Islet of Langerhans (tissue), 1 donor: ENCODE data around the gene PCED1B.
"Not testable (repeated sequence)": the region's sequence is repeated elsewhere in the genome, so short reads cannot be mapped to it uniquely, and the experiment has no call there.

ENCODE experiments used
- FAIRE-seq: peaks from one replicate; lab custom pipeline; 2011; peaks lifted over from hg19 to GRCh38; lab: Jason Lieb, UNC

The PCED1B gene

DNA sequence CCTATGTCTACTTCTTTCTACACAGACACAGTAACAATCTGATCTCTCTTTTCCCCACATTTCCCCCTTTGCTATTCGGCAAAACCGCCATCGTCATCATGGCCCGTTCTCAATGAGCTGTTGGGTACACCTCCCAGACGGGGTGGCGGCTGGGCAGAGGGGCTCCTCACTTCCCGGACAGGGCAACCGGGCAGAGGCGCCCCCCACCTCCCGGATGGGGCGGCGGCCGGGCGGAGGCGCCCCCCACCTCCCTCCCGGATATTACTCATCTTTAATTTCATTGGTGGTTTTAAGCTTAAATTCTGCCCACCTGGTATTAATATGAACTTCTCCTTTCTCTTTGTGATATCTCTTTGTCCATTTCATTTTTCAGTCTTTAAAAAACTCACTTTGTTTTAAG is 90.9 kb downstream of the PCED1B start:
- FAIRE-seq, result not testable (repeated sequence)

DNA sequence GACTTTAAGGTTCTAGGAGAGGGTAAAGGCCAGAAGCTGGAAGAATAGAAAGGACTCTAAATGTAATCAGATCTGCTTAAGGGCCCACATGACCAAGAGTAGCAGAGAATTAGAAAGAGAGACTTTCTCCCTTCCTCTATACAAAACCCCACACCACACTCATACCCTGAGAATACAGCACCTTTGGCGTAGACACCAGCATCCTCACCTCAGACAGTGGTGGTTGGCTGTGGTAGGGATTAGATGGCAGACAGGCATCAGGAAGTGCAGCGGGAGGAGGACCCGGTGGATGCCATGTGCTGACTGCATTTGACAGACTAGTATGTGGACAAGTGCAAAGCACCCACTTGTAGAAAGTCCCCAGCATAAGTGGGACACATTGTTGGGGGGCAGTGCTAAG is 98.6 kb downstream of the PCED1B start:
- FAIRE-seq, result no peak

DNA sequence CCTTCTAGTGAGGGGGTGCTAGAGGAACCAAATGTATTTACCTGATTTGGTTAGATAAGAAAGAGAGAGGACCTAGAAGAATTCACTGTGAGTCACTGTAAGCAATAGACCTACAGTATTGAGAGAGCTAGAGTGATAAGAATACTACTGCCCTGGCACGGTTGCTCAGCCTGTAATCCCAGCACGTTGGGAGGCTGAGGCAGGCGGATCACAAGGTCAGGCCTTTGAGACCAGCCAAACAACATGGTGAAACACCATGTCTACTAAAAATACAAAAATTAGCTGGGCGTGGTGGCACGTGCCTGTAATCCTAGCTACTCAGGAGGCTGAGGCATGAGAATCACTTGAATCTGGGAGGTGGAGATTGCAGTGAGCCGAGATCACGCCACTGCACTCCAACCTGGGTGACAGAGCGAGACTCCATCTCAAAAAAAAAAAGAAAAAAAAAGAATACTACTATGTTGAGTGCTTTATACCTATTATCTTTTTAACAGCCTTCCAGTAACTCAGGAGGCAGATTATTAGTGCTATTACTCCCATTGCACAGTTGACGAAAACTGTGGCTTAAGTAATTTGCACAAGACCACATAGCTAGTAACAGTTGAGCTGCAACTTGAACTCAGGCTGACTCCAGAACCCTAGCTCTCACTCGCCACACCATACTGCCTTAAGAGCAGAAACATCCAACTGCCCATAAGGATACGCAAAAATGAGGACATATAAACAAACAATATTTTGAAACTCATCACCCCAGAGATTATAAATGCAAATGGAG is 102.9 kb downstream of the PCED1B start:
- not testable (repeated sequence) for FAIRE-seq

DNA sequence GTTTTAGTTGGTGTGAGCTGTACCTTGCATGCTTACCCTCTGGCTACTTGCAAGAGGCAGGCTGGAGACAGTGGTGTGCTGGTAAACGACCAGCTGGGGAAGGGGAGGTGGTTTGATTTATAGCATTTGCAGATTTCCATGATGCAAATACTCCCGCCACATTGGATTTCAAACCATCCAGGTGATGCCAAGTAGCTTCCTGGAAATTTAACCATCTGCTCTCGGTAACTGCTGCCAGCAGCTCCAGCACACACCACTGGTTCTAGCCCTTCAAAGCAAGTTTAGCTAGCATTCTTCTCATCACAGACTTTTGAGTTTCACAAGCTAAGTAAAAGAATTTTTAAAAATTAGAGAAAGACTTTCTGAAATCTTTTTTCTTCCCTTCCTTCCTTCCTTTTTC is 104.8 kb downstream of the PCED1B start:
- FAIRE-seq, result no peak

DNA sequence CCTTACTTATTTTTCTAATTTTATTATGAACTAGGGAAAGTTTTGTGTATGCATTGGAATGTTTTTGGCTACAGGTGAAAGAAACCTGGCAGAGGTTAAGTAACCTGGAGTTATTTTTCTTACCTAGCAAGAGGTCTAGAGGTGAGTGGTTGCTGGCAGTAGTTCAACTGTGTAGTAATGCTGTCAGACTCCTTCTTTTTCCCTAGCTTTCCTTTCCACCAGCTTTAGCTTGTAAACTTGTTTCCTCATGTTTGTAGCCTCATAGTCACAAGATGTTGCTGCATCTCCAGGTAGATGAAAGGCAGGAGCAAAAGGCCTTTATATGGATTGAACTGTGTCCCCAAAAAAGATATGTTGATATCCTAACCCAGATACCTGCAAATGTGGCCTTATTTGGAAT is 105.4 kb downstream of the PCED1B start:
- no peak for FAIRE-seq

DNA sequence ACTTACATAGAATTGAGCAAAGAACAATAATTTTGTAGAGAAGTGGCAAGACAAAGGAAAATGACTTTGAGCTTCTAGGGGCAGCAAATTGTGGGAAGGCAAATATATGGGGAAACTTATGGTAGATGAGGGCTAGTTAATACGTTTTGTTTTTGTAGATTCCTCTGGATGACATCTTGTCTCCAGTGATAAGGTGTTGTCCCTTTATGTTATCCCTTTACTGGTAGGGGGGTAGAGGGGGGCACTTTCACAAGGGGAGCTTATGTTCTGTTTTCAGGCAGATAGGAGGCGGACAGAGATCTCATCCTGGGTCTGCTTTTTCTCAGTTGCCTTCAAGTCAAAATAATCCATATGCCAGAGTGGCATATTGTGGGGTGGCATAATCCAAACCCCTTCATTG is 106.8 kb downstream of the PCED1B start:
- FAIRE-seq, result no peak

DNA sequence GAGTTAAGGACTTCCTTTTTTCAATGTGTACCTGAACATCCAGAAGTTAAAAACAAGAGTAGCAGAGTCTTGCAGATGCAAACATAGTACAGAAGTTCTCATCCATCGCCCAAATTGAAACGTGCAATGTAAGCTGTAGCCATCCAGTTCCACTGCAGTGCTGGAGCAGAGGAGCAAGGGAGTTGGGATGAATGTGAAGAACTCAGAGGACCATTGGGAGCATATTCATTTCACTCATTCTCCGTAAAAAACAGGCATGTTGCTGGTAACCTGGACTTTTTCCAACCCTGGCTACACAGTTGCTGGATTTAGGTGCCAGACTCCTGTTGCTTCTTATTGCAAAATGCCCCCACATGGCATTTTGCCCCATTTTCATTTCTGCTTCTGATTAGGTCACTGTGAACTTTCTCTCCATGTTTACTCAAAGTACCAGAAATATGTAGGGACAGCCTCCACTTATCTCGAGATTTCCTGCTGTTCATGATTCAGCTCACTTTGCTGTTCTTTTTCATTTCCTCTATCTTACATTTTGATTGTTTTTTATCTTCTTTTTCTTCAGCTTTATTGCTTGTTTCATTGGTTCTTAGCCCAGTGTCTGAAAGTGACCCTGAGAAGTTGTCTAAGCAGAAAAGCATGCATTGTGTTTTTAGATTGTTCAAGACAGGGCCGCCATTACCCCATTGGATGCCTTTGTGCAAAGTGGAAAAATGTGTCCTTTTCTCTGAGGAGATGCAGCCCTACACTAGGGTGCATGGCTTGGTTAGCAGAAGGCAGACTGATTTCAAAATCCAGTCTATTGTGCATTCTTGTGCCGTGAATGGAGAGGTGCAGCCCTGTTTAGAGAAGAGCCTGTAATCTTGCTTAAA is 109.4 kb downstream of the PCED1B start:
- no peak for FAIRE-seq

DNA sequence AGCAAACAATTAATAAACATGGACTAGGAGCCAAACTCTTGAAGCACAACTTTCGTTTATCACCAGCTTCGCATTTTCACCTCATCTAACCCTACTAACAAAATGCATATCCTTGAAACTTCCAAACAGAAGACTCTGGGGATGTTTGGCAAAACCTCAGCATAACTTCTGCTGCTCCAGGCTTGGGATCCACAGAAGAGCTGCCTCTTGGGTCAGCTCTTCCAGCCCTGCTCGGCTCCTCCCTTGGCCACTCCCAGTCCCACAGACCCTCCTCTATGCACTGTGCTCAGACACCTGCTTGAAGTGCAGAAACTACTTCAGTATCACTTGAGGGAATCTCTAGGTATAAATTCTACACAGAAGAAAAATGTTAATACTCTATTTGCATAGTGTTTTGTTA is 110.3 kb downstream of the PCED1B start:
- no peak for FAIRE-seq

DNA sequence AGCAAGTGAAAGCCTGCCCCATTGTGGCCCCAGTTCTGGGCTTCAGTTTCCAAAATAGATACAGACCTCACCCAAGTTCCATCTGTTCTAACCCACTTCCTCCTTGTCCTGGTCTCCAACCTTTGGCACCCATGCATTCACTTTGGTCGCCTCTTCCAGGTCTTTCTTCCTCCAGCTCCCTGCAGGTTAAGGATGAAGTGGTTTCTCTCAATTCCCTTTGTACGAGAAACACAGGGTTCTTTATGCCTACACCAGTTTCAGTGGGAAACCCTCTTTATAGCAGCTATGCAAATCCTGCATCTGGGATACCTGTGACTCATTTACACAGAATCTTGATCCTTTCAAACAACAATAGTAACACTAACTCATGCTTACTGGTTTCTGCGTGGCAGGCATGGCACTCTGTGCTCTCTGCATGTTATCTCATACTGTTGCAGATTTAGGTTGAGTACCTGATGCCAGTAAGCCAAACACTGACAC is 110.9 kb downstream of the PCED1B start:
- no peak for FAIRE-seq

DNA sequence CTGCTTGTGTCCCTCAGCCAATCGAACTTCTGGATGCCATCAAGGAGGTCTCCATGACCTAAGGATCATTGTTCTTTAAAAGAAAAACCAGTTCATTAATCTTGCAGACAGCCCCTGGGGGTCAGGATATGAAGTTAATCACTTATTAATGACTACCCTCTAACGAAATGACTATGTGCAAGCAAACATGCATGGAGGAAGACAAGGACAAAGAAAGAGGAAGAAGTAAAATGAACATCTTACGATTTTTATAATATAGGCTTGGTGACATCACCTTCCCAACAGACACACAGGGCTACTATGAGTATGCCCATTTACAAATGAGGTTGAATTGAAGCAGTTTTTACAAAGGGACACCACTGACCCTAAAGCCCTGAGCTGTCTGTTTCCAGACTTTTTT is 111.5 kb downstream of the PCED1B start:
- FAIRE-seq, result no peak

DNA sequence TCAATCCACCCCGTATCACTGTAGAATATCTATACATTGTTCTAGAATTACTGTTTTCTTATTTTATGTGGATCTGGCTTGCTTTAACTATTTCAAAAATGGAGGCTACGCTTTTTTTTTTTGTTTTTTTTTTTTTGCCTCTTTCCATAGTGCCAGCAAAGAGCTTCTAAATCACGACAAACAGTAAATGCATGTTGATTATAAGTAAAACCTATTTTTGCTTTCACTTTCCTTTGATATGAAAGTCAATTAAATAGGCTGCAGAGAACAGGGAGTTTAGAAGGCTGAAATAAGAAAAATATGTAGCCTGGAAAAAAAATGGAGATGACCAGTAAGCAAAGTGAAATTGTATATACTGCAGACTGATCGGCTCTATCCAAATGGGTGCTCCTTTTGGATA is 112.6 kb downstream of the PCED1B start:
- no peak for FAIRE-seq

DNA sequence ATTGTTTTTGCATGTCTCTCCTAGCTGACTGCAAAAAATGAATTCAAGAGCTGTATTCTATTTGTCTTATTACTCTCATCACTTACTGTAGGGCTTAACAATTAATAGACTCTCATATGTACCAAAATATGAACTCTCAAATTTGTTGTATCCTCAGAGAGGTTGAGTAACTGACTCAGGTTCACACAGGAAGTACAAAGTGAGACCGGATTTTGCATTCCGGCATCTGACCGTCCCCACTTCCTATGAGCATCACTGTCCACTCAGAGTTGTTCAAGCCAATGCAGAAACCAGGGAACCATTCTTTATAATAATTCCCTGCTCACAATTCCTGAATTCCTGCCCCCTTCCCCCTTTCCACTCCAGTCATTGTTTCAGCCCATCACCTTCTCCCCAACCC is 113.6 kb downstream of the PCED1B start:
- FAIRE-seq, result no peak

DNA sequence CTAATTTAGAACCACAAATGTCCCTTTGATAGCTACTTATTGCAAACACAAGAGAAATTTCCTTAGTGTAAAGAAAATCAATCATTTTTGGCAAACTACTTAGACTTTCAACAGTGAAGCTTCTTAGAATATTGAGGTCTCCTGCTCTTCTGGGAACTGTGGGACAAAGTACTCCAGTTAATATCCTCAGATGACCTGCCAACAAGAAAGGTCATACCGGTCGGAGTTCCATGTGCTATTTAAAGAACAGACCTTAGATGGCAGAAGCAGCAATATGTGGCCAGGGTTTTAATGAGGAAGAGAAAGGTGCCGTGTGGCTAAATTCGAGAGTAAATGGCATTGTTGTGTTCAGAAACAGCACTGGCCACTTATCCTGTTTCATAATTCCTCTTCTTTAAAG is 115.1 kb downstream of the PCED1B start:
- FAIRE-seq, result no peak

DNA sequence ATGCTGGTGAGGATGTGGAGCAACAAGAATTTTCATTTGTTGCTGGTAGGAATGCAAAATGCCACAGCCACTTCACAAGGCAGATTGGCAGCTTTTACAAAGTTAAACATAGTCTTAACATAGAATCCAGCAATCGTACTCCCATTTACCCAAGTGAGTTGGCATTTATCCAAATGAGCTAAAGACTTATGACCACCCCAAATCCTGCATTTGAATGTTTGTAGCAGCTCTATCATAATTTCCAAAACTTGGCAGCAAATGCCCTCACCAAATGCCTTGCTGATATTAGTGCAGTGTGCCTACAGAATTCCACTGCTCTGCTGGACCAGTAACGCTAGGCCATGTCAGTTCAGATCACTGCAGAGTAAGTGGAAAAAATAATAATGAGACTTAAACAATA is 121.0 kb downstream of the PCED1B start:
- no peak for FAIRE-seq

DNA sequence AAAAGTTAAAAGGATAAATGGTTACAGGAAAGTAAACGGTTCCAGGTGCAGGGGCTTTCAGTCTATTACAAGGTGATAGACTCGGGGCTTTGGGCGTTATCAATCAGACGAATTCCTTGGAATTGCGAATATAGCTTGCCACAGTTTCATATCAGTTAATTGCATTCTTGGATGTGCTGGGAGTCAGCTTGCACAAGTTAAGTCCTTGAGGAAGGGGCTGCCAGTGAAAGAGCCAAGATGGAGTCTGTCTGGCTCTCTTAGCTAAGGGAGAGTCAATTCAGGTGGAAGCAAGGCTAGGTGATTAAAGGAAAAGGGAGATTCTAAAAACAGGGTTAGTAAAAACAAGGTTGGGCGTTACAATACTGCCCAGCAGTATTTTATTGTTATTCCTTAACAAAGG is 121.8 kb downstream of the PCED1B start:
- FAIRE-seq, result not testable (repeated sequence)

DNA sequence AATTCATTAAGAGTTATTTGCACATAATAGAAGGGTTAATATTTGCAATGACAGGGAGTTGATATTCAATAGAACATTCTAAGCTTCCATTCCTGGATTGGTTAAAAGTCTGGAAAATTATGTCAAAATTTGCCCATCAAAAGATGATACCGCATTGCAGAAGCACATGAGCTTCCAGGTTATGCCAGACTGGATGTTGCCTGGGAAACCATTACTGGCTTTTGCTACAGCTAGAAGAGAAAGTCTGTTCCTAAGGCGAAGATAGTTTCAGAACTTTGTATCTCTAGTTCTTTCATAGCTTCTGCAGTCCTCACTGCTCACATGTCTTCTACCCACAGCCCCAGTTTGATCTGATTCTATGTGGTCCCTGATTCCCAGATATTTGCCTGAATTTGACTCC is 122.8 kb downstream of the PCED1B start:
- FAIRE-seq, result no peak

DNA sequence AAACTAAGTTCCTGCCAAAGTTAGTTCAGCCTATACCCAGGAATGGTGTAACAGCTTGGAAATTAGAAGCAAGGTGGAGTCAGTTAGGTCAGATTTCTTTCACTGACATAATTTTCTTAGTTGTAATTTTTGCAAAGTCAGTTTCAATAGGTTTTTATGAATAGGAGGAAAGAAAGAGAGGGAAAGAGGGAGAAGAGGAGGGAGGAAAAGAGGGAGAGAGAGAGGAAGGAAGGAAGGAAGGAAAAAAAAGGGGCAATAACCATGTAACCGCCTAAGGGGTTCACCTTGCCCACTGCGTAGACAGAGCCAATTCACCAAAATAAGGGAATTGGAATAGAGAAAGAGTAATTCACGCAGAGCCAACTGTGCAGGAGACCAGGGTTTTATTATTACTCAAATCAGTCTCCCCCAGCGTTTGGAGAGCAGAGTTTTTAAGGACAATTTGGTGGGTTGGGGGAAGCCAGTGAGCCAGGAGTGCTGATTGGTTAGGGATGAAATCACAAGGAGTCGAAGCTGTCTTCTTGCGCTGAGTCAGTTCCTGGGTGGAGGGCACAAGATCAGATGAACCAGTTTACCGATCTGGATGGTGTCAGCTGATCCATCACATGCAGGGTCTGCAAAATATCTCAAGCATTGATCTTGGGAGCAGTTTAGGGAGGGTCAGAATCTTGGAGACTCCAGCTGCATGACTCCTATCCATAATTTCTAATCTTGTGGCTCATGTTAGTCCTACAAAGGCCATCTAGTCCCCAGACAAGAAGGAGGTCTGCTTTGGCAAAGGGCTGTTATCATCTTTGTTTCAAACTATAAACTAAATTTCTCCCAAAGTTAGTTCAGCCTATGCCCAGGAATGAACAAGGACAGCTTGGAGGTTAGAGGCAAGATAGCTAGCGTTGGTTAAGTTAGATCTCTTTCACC is 126.4 kb downstream of the PCED1B start:
- FAIRE-seq, result no peak

DNA sequence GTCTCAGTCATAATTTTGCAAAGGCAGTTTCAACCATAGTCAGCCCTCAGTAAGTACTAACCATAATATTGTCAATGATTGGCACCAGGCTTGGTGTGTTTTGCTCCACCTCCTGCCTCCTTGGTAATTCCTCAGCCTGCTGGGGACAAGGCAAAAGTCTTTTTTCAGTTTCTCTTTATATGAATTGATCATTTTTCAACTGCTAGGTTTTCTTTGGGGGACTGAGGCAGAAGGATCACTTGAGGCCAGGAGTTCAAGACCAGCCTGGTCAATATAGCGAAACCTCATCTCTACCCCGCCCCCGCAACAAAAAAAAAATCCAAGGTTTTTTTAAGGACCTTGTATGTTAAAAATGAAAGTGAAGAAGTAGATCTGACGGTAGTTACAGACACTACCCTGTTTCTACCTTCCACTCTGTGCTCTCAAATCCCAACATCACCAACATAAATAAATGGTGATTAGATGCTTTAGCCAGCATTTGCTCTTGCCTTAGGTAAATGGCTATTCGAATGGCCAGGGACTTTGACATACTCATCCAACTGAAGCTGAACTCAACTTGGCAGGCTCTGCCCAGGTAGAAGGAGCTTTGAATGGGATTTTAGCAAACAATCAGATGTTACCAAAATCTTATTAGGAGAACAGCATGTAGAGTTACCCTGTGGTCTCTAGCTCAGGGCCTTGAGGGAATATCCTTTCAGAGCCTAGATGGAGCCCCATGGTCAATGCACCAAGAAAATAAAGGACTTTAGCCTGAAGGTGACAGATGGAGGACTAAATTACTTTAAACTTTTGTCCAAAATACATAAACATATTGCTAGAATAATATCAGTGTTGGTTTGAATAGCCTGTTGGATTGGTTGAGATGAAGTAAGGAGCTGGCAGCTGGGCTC is 127.3 kb downstream of the PCED1B start:
- no peak for FAIRE-seq

DNA sequence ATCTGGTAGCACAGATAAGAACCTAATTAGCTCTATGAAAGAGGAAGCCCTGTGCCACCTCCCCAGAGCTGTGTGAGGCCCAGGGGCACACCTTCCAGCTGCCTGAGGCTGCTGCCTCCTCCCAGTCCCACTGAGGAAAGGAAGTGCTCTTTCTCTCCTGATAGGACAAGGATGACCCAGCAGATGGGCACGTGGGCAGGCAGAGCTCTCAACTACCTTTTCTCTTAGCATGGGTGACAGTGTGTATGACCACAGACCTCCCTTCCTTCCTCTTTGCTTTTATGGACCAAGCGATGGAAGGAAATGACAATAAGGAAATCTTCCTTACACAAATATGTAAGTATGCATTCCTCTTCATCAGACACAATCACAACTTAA is 127.9 kb downstream of the PCED1B start:
- FAIRE-seq, result no peak

DNA sequence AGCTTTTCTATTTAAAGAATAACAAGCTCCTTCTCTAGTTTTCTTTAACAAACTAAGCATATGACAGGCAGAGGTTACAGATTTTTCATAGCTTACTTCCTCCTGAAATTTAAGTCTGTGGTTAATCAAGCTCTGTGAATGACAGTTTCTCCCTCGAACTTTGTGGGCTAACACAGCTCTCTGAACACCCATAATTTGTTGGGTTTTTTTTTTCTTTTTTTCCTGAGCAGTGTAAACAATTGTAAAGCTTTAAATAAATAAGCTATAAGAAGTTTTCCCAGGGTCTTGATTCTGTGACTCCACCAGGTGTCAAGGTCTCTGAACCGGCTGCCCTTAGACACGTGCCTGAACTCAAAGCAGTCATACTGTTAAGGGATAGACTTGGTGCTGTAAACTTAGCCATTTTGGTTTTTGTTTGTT is 128.4 kb downstream of the PCED1B start:
- FAIRE-seq, result no peak

DNA sequence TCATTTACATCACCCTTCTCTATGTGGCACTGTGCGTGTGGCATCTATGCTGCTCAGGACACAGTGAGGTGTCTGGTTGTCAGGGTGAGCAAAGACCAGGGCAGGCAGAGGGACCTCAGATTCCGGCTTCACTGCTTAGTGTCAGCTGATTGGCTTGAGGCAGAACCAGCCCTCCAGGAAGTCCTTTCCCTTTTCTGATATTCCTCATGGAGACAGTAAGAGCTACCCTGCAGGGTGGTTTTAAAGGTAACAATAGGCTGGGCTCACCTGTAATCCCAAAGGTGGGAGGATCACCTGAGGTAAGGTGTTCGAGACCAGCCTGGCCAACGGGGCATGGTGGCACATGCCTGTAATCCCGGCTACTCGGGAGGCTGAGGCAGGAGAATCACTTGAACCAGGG is 129.6 kb downstream of the PCED1B start:
- no peak for FAIRE-seq
